ENCODE measurements around the gene ATAD3C.
"Not testable (repeated sequence)": the region's sequence is repeated elsewhere in the genome, so short reads cannot be mapped to it uniquely, and the experiment has no call there.

Gene ATAD3C

DNA sequence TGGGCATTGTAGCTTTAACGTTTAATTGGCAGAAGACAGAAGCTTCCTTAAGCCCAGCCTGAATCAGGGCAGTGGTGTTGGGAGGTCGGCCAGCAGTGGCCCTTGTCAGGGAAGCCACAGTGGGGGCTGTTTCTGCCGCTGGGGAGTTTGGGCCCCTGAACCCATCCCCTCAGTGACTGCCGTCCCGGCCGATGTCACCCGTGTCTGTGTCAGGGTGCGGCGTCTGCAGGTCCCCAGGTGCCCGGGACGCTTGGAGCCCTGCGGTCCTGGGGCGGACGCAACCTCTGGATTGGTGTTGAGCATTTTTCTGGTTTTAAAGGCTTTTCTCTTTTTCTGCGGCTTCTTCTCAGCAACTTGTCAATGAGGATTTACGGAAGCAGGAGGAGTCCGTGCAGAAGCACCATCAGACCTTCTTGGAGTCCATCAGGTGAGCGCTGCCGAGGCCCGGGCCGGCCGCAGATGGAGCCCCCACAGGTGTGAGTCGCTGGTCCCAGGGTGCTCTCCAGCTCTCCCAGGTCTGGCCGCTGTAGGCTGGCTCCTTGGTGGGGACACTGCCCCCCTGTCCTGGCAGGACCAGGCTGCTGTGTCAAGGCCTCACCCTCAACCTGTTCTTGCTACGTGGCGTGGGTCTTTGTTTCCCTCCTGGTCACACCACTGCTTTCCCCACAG lies 2.3 kb downstream of the ATAD3C start:
- DNase-seq, result no peak

DNA sequence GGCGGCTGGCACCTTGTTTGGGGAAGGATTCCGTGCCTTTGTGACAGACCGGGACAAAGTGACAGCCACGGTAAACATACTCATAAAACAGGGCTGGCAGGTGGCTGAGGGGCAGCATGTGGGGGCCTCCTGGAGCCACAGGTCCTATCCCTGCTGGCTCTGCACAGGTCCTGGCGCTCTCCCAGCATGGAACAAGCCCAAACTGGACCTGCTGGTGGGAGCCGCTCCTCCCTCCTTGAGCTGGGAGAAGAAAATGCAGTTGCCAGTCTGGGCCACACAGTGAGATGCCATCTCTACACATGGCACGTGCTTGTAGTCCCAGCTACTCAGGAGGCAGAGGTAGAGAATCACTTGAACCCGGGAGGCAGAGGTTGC lies 2.9 kb downstream of the ATAD3C start:
- DNase-seq, result not testable (repeated sequence)

DNA sequence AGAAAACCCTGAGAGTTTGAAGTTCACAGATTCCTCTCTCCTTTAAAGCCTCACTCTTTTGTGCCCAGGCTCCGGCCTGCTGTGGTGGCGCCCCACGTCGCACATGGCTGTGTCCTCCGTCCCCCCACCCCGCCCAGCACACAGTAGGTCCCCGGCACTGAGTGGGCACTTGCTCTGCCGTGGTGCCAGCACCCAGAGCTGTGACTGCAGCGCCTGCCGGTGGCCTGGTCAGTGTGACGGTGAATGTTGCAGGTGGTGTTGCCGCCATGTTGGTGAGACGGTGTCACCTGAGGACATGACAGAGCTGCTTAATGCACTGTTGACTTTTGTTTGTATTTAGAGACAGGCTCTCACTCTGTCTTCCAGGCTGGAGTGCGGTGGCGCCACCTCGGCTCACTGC lies 3.4 kb downstream of the ATAD3C start:
- DNase-seq, result no peak

DNA sequence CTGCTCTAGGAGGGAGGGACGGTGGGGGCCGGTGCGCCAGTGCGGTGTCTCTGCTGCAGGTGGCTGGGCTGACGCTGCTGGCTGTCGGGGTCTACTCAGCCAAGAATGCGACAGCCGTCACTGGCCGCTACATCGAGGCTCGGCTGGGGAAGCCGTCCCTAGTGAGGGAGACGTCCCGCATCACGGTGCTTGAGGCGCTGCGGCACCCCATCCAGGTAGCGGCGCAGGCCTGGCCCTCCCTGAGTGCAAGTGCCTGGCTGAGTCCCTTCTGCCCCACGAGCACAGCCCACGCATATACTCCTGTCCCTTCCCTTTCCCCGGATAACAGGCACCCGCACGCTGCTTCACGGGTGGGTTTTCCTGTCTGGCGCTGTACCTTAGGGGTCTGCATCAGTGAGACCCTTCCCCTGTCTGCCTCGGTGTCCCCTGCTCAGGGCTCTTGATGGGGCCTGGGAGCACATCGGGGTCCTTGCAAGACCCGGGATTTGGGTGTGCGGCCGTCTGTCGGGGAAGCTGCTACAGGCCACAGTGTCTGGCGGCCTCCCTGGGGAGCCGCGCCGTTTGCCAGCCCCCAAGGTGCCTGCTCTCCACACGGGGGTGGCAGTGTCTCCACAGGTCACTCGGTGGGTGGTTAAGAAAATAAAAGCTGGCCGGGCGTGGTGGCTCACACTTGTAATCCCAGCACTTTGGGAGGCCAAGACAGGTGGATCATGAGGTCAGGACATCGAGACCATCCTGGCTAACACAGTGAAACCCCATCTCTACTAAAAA lies 5.0 kb downstream of the ATAD3C start:
- DNase-seq, result not testable (repeated sequence)

DNA sequence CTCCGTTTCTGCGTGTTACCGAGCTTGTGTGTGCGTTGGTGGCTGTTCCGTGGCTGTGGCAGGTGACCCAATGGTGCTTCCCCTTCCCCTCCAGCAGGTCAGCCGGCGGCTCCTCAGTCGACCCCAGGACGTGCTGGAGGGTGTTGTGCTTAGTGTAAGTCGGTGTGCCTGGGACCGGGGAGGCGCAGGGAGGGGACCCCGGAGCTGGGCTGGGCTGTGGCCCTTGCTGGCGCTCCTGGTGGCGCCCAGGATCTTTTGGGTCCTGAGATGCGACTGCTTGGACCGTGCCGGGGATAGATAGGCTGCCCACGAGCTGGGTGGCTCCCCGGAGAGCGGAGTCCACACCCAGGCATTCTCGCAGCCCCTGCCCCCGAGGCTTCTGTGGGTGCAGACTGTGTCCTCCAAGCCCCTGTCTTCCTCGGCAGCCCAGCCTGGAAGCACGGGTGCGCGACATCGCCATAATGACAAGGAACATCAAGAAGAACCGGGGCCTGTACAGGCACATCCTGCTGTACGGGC lies 5.9 kb downstream of the ATAD3C start:
- no peak for DNase-seq

DNA sequence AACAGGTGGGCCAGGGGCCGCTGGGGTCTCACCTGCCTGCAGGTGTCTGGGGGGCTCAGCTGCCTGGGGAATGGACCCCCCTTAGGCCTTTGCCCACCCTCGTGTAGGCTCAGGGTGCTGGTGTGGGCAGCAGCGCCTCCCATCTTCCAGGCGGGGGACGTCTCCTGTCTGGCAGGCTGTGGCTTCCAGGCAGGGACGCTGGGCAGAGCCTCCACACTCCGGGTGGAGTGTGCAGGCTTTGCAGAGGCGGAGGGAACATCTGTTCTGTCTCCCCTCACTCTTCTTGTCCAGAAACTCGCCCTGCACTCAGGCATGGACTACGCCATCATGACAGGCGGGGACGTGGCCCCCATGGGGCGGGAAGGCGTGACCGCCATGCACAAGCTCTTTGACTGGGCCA lies 6.4 kb downstream of the ATAD3C start:
- DNase-seq, result not testable (repeated sequence)

DNA sequence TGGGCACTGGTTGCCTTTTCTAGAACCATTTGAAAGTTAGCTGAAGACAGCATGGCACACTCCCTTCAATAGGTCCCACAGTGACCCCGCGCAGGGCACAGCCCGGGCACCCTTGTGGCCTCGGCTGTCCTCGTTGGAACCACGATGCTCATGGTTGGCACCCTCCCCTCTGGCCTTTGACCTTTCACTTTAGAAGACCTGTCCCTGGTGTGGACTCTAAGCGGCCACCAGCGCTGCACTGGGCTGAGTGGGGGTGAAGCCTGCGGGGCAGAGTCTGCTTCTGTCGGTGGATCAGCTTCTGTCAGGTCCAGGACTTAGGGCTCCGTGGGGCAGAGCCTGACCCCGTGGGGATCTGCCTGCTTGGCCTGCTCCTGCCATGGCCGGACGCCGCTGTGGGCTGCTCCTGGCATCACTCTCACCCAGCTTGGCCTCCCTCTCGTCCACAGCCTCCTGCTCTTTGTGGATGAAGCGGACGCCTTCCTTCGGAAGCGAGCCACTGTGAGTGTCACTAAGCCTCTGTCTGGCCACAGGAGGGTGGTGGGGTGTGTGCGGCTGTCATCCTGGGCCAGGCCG lies 7.3 kb downstream of the ATAD3C start:
- DNase-seq, result not testable (repeated sequence)

DNA sequence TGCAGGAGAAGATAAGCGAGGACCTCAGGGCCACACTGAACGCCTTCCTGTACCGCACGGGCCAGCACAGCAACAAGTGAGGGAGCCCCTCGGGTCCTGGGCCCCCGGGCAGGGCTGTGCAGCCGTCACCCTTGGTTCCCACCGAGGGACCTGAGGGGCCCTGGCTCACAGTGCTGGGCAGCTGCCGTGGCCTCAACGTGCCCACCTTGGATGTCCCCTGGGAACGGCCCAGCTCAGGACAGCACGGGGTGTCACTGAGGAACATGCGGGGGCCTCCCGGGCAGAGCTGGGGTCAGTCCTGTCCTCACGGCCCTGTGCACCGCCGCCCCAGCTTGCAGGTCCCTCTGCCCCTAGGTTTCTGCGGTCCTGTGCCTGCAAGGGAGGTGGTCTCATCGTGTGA lies 9.7 kb downstream of the ATAD3C start:
- DNase-seq, result not testable (repeated sequence)

DNA sequence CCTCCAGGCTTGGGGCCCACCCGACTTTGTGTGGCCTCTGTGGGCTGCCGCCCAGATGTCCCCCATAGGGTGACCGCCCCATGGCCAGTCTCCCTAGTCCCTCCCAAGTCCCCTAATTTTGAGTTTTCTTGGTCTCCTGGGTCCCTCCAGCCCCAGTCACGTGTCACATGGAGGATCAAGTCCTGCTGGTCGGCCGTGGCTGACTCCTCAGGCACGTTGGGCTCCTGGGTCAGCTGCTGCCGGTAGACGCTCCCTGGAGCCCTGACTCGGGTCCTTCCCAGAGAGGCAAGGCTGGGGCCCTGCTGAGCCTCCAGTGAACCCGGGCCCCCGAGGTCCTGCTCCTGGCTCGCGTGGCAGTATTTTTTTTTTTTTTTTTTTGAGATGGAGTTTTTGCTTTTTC lies 10.2 kb downstream of the ATAD3C start:
- not testable (repeated sequence) for DNase-seq

DNA sequence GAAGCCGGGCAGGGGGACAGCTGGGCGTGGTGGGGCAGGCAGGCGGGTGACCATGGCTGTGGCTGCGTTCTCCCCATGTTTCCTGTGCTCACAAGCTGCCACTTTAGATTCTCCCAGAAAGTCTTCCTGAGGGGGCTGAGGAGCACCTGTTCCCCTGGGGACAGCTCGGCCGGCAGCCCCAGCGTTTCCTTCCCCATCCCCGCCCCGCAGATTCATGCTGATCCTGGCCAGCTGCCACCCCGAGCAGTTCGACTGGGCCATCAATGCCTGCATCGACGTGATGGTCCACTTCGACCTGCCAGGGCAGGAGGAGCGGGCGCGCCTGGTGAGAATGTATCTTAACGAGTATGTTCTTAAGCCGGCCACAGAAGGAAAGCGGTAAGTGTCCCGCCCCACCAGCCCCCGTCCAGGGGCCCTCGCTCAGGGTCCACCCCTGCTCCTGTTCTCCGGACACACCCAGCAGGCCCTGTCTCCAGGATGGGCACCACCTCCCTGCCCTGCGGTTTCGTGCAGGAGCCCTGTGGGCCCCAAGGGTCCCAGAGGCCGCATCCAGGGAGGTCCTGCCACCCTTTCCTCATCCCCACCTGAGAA lies 11.1 kb downstream of the ATAD3C start:
- no peak for DNase-seq

DNA sequence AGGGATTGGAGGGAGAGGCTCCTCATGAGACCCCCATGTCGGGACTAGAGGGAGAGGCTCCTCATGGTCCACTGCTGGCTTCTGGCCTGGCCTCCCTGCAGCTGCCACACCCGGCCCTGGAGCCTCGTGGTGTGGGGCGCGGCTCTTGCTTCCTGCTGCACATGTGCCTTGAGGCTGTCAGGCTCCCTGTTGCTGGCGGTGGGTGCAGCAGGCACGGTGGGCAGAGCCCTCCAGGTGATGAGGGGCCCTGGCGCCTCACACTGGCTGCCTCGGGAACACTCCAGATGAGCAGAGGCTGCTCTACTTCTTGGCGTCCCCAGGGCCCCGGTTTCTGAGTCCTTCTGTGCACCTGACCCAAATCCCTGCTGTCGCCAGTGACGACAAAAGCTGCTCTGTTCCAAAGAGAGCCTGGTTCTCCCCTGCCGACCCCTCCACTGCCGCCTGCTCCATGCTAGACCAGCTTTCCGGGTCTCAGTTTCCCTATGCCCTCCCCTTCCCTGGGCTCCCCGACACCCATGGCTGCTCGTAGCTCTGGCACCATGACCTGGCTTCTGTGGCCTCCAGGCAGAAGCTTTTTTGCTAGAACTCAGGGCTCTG lies 12.3 kb downstream of the ATAD3C start:
- no peak for DNase-seq

DNA sequence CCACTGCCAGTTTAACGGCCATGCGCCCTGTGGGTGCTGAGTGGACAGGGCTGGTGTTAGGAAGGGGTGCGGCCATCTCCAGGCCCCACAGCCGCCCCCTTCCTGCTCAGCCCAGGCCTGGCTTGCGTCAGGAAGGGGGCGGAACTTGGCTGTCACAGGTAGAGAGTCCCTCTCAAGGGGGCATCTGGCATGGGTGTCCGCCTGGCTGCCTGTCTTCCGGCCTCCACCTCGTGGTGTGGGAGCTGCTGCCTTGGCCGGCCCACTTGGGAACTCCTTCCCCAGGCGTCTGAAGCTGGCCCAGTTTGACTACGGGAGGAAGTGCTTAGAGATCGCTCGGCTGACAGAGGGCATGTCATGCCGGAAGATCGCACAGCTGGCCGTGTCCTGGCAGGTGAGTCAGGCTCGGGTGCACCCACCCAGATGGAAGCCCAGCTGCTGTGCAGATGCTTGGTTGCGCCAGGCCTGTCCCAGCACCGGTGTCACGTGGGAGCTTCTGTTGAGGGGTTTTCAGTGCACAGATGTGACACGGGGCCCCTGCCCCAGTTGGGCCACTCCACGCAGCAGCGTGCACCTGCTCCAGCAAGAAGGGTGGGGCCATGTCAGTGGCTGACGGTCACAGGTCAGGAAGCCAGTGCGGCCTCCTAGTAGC lies 13.0 kb downstream of the ATAD3C start:
- DNase-seq, result peak; percentile 33

DNA sequence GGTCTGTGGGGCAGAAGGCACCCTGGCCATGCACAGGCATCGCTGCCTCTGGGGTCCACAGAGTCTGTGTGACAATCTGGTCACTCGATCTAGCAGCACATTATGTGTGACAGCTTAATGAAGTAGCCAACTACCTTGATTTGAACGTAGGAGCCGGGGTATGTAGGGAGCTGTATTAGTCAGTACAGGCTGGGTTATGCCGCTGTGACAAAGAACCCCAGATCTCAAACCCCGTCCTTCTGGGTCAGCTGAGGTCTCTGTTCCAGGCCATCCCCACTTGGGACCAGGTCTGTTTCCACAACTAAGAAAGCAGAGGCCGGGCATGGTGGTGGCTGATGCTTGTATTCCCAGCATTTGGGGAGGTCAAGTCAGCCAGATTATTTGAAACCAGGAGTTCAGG lies 13.8 kb downstream of the ATAD3C start:
- DNase-seq, result no peak

DNA sequence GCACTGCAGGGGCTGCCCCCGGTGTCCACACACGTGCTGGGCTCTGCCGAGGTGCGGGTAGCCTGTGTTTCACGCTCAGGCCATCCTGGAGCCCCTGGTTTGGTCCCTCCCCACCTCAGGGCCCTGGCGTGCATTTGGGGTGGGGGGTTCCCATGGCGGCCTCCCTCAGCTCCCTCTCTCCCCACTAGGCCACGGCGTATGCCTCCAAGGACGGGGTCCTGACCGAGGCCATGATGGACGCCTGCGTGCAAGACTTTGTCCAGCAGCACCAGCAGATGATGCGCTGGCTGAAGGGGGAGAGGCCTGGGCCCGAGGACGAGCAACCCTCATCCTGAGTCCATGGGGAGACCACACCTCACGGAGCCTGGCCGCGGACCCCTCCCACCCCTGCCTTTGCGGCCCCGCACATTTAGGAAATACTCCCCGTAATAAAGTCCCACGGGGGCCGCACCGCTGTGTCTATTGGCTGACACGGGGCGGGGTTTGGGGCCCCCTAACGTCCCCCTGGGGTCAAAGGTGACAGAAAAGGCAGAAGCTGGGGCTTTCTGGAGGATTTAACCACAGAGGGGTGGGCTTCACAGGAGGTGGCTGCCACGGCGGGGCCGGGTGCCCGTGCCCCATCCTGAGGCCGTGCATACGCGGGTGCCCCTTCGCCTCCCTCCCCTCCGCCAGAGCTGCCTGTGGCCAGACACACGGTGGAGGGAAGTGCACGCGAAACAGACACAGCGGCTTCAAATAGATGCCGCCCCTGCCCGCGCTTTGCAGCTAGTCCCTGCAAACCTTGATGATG lies 18.9 kb downstream of the ATAD3C start:
- not testable (repeated sequence) for DNase-seq

DNA sequence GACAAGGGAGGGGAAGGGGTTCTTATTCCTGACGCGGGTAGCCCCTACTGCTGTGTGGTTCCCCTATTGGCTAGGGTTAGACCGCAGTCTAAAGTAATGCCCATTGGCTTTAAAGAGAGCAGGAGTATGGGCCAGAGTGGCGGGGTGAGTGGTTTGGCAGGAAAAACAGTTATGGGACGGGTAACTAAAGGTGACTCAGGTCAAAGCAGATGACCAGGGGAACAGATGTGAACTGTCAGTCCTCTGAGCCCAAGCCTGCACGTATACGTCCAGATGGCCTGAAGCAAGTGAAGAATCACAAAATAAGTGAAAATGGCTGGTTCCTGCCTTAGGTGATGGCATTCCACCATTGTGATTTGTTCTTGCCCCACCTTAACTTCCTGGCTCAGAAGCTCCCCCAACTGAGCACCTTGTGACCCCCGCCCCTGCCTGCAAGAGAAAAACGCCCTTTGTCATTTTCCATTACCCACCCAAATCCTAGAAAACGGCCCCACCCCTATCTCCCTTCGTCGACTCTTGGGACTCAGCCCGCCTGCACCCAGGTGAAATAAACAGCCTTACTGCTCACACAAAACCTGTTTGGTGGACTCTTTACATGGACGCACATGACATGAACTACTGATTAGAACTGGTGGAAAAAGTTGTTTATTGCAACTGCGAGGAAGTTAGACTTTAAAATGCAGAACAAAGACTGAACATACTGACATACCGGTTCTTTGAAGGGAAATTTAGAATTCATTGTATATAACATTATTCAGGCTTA lies 21.3 kb downstream of the ATAD3C start:
- DNase-seq, result no peak

DNA sequence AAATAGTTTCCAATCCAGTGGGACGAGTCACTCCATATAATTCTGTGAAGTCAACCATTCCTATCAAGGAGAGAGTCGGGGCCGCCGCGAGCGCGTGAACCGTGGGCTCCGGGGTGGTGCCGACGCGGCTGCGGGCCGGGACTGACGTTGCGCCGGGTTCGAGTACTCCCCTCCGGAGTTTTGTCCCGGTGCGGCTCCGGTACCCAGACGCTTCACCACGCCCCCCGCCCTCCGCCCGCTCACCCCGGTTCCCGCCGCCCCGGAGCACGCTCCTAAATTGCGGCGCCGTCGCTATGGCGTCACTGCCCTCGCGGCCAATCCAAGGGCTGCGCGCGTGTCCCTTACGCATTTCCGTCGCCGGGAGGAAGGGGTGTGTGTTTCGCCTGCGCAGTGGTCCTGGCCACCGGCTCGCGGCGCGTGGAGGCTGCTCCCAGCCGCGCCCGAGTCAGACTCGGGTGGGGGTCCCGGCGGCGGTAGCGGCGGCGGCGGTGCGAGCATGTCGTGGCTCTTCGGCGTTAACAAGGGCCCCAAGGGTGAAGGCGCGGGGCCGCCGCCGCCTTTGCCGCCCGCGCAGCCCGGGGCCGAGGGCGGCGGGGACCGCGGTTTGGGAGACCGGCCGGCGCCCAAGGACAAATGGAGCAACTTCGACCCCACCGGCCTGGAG lies 22.0 kb downstream of the ATAD3C start, which contains the start of gene ATAD3B:
TSS of gene ATAD3B (plus strand) at position 377 of the 664 bp plus-strand sequence. CDS start at position 497, 120 bp downstream.
- peak; percentile 87 for DNase-seq

DNA sequence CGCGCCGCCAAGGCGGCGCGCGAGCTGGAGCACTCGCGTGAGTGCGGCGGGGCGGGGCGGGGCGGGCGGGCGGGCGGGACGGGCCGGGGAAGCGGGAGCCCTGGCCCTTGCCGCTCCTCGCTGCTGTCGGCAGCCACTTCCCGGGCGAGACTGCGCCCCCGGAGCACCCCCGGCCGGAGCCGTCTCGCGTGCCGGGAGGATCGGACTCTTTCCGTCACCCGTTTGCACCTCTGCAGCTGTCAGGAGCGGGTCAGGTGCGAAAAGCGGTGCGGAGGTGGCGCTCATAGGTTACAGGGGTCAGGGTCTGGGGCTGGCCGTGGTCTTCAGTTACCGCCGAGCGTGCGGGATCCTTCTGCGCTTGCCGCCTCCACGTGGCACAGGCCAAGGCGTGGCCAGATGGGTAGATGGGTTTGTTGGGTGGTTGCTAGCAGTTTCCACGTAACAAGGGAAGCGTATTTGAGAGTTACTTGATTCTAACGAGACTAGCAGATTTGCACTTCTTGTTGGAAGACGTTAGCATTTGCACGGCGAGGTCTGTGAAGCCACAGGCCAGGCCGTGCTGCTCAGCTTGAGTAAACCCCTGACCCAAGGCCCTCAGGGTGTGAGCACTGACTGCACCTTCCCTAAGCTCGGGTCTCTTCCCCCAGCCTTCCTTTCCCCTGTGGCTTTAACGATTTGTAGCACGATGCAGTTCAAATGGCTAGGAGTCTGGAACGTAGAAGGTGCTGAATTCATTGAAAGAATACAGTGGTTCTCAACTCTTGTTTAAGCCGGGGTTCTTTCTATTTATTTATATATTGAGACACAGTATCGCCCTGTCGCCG lies 22.8 kb downstream of the ATAD3C start:
- not testable (repeated sequence) for DNase-seq

DNA sequence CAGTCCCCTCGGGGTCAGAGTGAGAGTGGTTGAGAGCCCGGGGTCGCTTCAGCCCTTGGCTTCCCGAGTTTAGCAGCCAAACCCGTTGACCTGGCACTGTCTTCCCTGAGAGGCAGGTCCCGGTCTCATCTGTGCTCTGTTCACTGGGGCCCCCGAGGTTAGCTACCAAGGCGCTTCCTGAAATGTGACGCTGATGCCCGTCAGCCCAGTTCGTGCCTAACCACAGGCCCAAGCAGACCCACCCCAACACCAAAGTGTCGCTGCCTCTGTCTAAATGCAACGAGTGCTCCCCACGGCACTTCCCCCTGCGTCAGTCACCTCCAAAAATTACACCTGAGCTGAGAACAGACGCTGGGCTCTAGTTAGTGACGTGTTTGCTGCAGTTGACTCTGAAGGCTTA lies 26.5 kb downstream of the ATAD3C start:
- not testable (repeated sequence) for DNase-seq

DNA sequence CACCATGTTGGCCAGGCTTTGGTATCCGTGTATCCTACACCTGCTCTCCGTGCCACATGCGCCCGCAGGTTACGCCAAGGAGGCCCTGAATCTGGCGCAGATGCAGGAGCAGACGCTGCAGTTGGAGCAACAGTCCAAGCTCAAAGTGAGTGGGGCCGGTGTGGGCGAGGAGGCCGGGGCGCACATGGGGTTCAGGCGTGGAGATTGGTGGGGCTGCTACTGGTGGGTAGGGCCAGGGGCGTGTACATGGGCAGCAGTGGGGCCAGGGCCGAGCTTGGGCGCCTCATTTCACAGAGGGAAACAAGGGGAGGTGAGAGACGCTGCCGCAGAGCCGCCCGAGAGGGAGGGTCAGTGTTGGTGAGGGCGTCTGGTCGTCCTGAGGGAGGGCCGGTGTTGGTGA lies 27.7 kb downstream of the ATAD3C start:
- DNase-seq, result no peak
